Osteoblast (primary cell): ENCODE measurements around the gene TDRD7. TPM values are rescaled to one million over a fixed set of nuclear protein-coding genes. Genes with fewer than 3 reads are reported as not detected.

Experiments
- DNase-seq: peaks from one replicate; pipeline ENCODE4 v3.0.0; 2011; ENCODE audit warnings: low spot score, mixed read lengths; ENCODE audit not compliant: insufficient read length; ENCODE audit errors: missing footprints
- H2AFZ ChIP-seq: 2 replicates; pipeline ENCODE4 v1.6.0; 2011; ENCODE audit warnings: mild to moderate bottlenecking, low read length
- H3K27ac ChIP-seq: 2 replicates; pipeline ENCODE4 v1.5.1; 2011; ENCODE audit warnings: mild to moderate bottlenecking, low read depth, low read length, moderate library complexity
- H3K27me3 ChIP-seq: 2 replicates; pipeline ENCODE4 v1.6.0; 2012; ENCODE audit warnings: mild to moderate bottlenecking, control low read depth, inconsistent platforms, low read length, moderate library complexity; ENCODE audit not compliant: insufficient read depth
- H3K36me3 ChIP-seq: 2 replicates; pipeline ENCODE4 v1.5.1; 2011; ENCODE audit warnings: mild to moderate bottlenecking, low read length, control low read depth, moderate library complexity; ENCODE audit not compliant: insufficient read depth
- H3K4me1 ChIP-seq: 2 replicates; pipeline ENCODE4 v1.5.1; 2011; ENCODE audit warnings: mild to moderate bottlenecking, low read length, control low read depth, moderate library complexity; ENCODE audit not compliant: insufficient read depth
- H3K4me2 ChIP-seq: 2 replicates; pipeline ENCODE4 v1.6.0; 2011; ENCODE audit warnings: mild to moderate bottlenecking, low read length; ENCODE audit not compliant: insufficient read depth
- H3K4me3 ChIP-seq: fragments of 200-600 bp; sonication (generic); 3 replicates; pipeline ENCODE4 v1.5.1; 2012; ENCODE audit warnings: mild to moderate bottlenecking, low read length, inconsistent platforms; ENCODE audit not compliant: insufficient read depth
- H3K79me2 ChIP-seq: 2 replicates; pipeline ENCODE4 v1.6.0; 2012; ENCODE audit warnings: mild to moderate bottlenecking, low read length, control low read depth, inconsistent platforms; ENCODE audit not compliant: insufficient read depth
- H3K9me3 ChIP-seq: 2 replicates; pipeline ENCODE4 v1.5.1; 2011; ENCODE audit warnings: low read depth, low read length, control low read depth
- H4K20me1 ChIP-seq: 2 replicates; pipeline ENCODE4 v1.6.0; 2012; ENCODE audit warnings: mild to moderate bottlenecking, low read length, control low read depth; ENCODE audit not compliant: insufficient read depth
- total RNA-seq: library from RNA; depleted of rRNA; stranded (reverse); fragments of >200 nt; gene quantifications from 2 replicates; pipeline ENCODE4 v1.2.3, GENCODE V29; 2012
- TF ChIP-seq, protein P1 (sequence below): IDR thresholded peaks from 2 replicates; pipeline ENCODE4 v1.5.1; 2011; ENCODE audit warnings: mild to moderate bottlenecking, low read depth, low read length, moderate library complexity; ENCODE audit errors: extremely low read depth

TDRD7 gene
- total RNA-seq, 1 donor, result 8.0 TPM

DNA sequence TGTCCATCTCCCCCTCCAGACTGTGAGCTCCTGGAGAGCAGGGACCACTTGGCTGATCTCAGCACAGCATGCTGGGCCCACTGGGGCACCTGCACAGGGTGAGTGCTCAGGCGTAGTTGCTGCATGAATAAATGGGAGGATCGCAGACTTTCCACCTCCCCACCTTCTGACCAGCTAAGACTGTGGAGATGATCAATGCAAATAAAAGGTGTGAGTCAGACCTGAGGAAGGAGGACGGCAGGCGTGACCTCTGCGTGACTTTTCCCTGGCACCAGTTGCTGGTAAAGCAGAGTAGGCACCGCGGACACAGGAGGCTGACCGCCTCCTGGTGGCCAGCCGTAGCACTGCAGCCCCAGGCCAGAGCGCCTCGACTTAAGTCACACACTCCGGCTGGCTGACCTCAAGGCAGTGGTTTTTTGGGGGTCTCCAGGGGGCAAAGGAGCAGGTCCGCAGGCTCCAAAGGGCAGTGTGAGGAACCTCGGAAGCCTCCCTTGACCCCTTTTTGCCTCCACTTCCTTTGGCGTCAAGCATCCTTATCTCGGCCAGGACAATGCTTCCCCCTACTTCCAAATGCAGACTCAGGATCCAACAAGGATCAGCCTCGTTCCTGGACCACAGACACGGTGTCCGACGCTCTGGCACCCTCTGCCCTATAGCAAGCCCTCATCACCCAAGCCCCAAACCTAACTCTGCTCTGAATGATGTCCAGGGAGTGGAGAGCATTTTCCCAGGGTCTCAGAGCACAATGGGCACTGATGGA is 12.7 kb upstream of the TDRD7 start:
- peak; percentile 92 for DNase-seq
- Histone ChIP-seq H4K20me1 (no peaks in the 10 kb centered on the region), H3K4me1 (peaks cover 4% of the 10 kb centered on the region), H3K4me3 (no peak overlapping the region), H3K9me3 (peaks cover 5% of the 10 kb centered on the region), H2AFZ (peak overlapping the region; percentile 35), H3K79me2 (no peaks in the 10 kb centered on the region), H3K27me3 (no peaks in the 10 kb centered on the region), H3K4me2 (peak overlapping the region; percentile 20), H3K36me3 (no peaks in the 10 kb centered on the region), H3K27ac (no peak overlapping the region)
- TF ChIP-seq, protein P1, sequence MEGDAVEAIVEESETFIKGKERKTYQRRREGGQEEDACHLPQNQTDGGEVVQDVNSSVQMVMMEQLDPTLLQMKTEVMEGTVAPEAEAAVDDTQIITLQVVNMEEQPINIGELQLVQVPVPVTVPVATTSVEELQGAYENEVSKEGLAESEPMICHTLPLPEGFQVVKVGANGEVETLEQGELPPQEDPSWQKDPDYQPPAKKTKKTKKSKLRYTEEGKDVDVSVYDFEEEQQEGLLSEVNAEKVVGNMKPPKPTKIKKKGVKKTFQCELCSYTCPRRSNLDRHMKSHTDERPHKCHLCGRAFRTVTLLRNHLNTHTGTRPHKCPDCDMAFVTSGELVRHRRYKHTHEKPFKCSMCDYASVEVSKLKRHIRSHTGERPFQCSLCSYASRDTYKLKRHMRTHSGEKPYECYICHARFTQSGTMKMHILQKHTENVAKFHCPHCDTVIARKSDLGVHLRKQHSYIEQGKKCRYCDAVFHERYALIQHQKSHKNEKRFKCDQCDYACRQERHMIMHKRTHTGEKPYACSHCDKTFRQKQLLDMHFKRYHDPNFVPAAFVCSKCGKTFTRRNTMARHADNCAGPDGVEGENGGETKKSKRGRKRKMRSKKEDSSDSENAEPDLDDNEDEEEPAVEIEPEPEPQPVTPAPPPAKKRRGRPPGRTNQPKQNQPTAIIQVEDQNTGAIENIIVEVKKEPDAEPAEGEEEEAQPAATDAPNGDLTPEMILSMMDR, result peak; percentile 96

DNA sequence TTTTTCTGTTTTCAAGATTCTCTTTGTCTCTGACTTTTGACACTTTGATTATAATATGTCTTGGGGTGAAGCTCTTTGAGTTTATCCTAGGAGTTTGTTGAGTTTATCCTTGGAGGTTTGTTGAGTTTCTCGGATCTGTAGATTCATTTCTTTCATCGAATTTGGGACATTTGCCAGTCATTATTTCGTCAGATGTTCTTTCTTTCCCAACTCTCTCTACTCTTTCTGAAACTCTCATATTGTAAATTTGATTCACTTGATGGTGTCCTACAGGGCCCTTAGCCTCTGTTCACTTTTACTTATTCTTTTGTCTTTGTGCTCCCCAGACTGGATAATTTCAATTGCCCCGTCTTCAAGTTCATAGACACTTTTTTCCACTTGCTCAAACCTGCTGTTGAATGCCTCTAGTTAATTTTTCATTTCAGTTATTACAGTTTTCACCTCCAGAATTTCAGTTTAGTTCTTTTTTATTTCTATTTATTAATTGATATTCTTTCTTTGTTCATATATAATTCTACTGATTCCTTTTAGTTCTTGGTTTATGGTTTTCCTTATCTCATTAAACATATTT is 8.1 kb upstream of the TDRD7 start:
- Histone ChIP-seq H3K4me1 (peaks cover 2% of the 10 kb centered on the region), H3K4me3 (no peak overlapping the region), H3K9me3 (peaks cover 5% of the 10 kb centered on the region), H2AFZ (no peak overlapping the region), H3K27me3 (peaks cover 3% of the 10 kb centered on the region), H3K79me2 (no peaks in the 10 kb centered on the region), H3K27ac (no peak overlapping the region), H4K20me1 (no peaks in the 10 kb centered on the region), H3K4me2 (no peak overlapping the region), H3K36me3 (no peaks in the 10 kb centered on the region)
- DNase-seq, result no peak
- TF ChIP-seq, protein P1, result no peak

DNA sequence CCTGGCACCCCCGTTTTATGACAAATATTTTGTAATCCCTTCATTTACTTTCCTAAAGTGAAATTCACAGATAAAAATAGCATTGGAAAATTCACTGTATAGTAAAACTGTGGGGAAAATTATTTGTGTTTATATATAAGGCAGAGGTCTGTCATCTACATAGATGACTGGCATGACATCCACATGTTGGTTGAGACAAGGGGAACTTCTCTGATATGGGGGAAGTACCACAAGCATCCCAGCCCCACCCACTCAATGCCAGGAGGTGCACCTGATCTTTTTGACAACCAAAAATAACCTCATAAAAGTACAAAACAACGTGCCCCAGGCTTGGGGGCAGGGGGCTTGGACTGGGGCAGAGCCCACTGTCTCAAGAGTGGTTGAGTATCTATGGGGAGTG is 6.3 kb upstream of the TDRD7 start:
- no peak overlapping the region for H2AFZ ChIP-seq
- H3K27me3 ChIP-seq, result peaks cover 14% of the 10 kb centered on the region
- peaks cover 5% of the 10 kb centered on the region for H3K9me3 ChIP-seq
- TF ChIP-seq, protein P1, result no peak
- no peak for DNase-seq
- no peak overlapping the region for H3K4me2 ChIP-seq
- no peaks in the 10 kb centered on the region for H3K4me1 ChIP-seq
- H3K79me2 ChIP-seq, result no peaks in the 10 kb centered on the region
- no peaks in the 10 kb centered on the region for H3K36me3 ChIP-seq
- no peak overlapping the region for H3K4me3 ChIP-seq
- H4K20me1 ChIP-seq, result no peaks in the 10 kb centered on the region
- no peak overlapping the region for H3K27ac ChIP-seq

DNA sequence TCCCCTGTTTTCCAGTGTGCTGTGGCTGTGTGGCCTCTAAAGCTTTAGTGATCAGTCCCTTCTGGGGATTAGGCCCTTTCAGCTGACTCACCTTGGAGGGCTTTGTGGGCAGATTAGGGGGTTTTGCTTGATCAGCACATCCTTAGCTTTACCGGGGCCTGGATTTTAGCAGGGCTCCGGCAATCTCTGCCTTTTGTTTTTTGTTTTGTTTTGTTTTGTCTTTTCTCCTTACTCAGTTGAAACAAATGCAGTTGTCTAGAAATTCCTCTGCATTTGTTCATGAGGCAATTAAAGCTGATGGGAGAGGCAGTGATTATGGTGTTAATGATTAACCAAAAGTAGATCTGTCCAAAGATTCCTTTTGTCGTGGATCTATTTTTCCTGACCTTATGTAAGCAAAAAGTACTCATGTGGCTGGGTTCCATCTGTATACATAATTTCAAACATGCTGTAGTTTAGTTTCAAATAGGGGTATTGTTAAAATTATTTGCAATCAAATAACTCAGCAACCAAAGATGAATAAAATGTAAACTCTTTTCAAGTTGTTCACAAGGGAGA is 5.2 kb upstream of the TDRD7 start:
- DNase-seq, result no peak
- TF ChIP-seq, protein P1, result no peak
- no peak overlapping the region for H2AFZ ChIP-seq
- H3K27ac ChIP-seq, result no peak overlapping the region
- H3K4me2 ChIP-seq, result no peak overlapping the region
- no peak overlapping the region for H3K4me3 ChIP-seq
- H3K9me3 ChIP-seq, result peaks cover 5% of the 10 kb centered on the region
- no peaks in the 10 kb centered on the region for H3K36me3 ChIP-seq
- no peaks in the 10 kb centered on the region for H3K79me2 ChIP-seq
- peaks cover 16% of the 10 kb centered on the region for H3K27me3 ChIP-seq
- H3K4me1 ChIP-seq, result peaks cover 4% of the 10 kb centered on the region
- no peaks in the 10 kb centered on the region for H4K20me1 ChIP-seq
